K562 (cell line): ENCODE results near the gene RMC1. TPM values are rescaled to one million over a fixed set of nuclear protein-coding genes. Genes with fewer than 3 reads are reported as not detected.

Experiments
- AFF1 ChIP-seq, 2 experiments: fragments of 450-650 bp; IDR thresholded peaks; 2 replicates each; pipeline ENCODE4 v1.6.1; 2018; ENCODE audit warnings: mild to moderate bottlenecking in 2 of 2, low read depth in 1 of 2; ENCODE audit not compliant: partially characterized antibody in 2 of 2
- CBX1 ChIP-seq: sonication (generic); IDR thresholded peaks from 2 replicates; pipeline ENCODE4 v1.6.1; 2016; ENCODE audit warnings: antibody characterized with exemption, low read depth, mild to moderate bottlenecking
- CHAMP1 ChIP-seq: fragments of 450-650 bp; IDR thresholded peaks from 2 replicates; pipeline ENCODE4 v1.6.1; 2016; ENCODE audit warnings: mild to moderate bottlenecking
- GATAD2A ChIP-seq: fragments of 450-650 bp; IDR thresholded peaks from 2 replicates; pipeline ENCODE4 v1.6.1; 2017
- HDAC2 ChIP-seq: fragments of 450-650 bp; IDR thresholded peaks from 2 replicates; pipeline ENCODE4 v1.6.1; 2016; ENCODE audit warnings: mild to moderate bottlenecking
- HES1 ChIP-seq: fragments of 450-650 bp; IDR thresholded peaks from 2 replicates; pipeline ENCODE4 v1.6.1; 2016; ENCODE audit warnings: low read depth, mild to moderate bottlenecking, moderate library complexity
- MLLT1 ChIP-seq, 2 experiments: fragments of 450-650 bp; IDR thresholded peaks; 2 replicates each; pipeline ENCODE4 v1.6.1; 2016
- NR2C1 ChIP-seq, 2 experiments: fragments of 450-650 bp; IDR thresholded peaks; 2 replicates each; pipeline ENCODE4 v1.6.1; 2017; ENCODE audit warnings: mild to moderate bottlenecking in 2 of 2, antibody characterized with exemption in 1 of 2, inconsistent platforms in 1 of 2, missing compliant biosample characterization in 1 of 2, missing genetic modification characterization in 1 of 2
- OTX1 ChIP-seq: fragments of 450-650 bp; formaldehyde crosslinking; IDR thresholded peaks from 2 replicates; pipeline ENCODE4 v1.4.0; 2022; ENCODE audit warnings: mild to moderate bottlenecking
- SP2 ChIP-seq: IDR thresholded peaks from 2 replicates; pipeline ENCODE4 v1.6.1; 2011; ENCODE audit warnings: mild to moderate bottlenecking, low read depth, low read length, moderate library complexity; ENCODE audit not compliant: poor library complexity, severe bottlenecking; ENCODE audit errors: extremely low read depth
- THAP12 ChIP-seq: fragments of 250-450 bp; sonication (Bioruptor Pico); IDR thresholded peaks from 2 replicates; pipeline ENCODE4 v1.9.0; 2021; ENCODE audit warnings: mild to moderate bottlenecking, inconsistent platforms
- ZFP36 ChIP-seq: fragments of 150-350 bp; IDR thresholded peaks from 2 replicates; pipeline ENCODE4 v1.6.1; 2018; ENCODE audit warnings: low read length, low read depth; ENCODE audit not compliant: partially characterized antibody
- ZNF174 ChIP-seq: fragments of 250-450 bp; sonication (Bioruptor Pico); IDR thresholded peaks from 2 replicates; pipeline ENCODE4 v1.4.0; 2020; ENCODE audit warnings: mild to moderate bottlenecking
- ZNF354B ChIP-seq: fragments of 250-450 bp; sonication (Bioruptor Pico); IDR thresholded peaks from 2 replicates; pipeline ENCODE4 v1.4.0; 2020
- ZNF431 ChIP-seq: sonication (generic); formaldehyde crosslinking; IDR thresholded peaks from 2 replicates; pipeline ENCODE4 v1.8.0; 2022; ENCODE audit warnings: mild to moderate bottlenecking, missing genetic modification reagents
- polyA plus RNA-seq, 8 experiments: library from polyadenylated mRNA; depleted of rRNA in 4 of 8; stranded (reverse) in 5 of 8; unstranded in 3 of 8; fragments of >200 nt; fragmentation: Nextera tagmentation in 2 of 8; fragmentation: Illumina TruSeq in 1 of 8; extraction: Ambion mirVana in 2 of 8; extraction: Trizol in 1 of 8; gene quantifications; 2 replicates each; pipeline versions ENCODE4 v1.2.1 to v1.2.3, GENCODE V29; 2011 to 2014; ENCODE audit warnings: inconsistent platforms in 1 of 8, missing spikeins in 1 of 8
- total RNA-seq, 7 experiments: library from RNA; depleted of rRNA in 6 of 7; stranded (reverse); fragments of >200 nt in 6 of 7; fragmentation: Illumina TruSeq in 2 of 7; extraction: Trizol in 2 of 7; gene quantifications; 2 replicates each; pipeline versions ENCODE4 v1.2.1 to v1.2.3, GENCODE V29; 2011 to 2021; ENCODE audit warnings: low replicate concordance in 1 of 7

Gene RMC1
- total and polyA plus RNA-seq, 9 of the 15 experiments (the other 6 are each of a cell fraction or from before 2014, with no cell fraction given) = 7.5 to 42.4 (median 35.5) TPM

- TF ChIP-seq AFF1 (IDR thresholded peaks at IDR 0.05; ENCODE audit: low read depth in 1 of 2, partially characterized antibody in 2 of 2) = peak in 1 of 2 experiments; percentile 63
- TF ChIP-seq HES1 = no peak
- peak; percentile 94 for TF ChIP-seq GATAD2A
- 0 out of 4 replicates have a peak, but pooled peaks of 1 of the 2 experiments have one; percentile 70 for TF ChIP-seq MLLT1 (IDR thresholded peaks at IDR 0.05)
- TF ChIP-seq ZNF354B (CRISPR knock-in tag) = no peak
- no peak for TF ChIP-seq SP2
- peak; percentile 72; the same call in 1 of the 2 replicates for TF ChIP-seq THAP12 (CRISPR knock-in tag)
- peak; percentile 73; the same call in 1 of the 2 replicates for TF ChIP-seq HDAC2
- peak; percentile 86 for TF ChIP-seq NR2C1 (IDR thresholded peaks at IDR 0.05)
- TF ChIP-seq NR2C1 (tag; IDR thresholded peaks at IDR 0.05) = peak; percentile 83
- peak; percentile 73 for TF ChIP-seq ZNF431 (CRISPR knock-in tag)
- TF ChIP-seq ZFP36 = no peak
- 0 out of 2 replicates have a peak, but pooled peaks have one; percentile 71 for TF ChIP-seq OTX1
- no peak for TF ChIP-seq CHAMP1
- TF ChIP-seq ZNF174 (CRISPR knock-in tag) = no peak
- 0 out of 2 replicates have a peak, but pooled peaks have one; percentile 4 for TF ChIP-seq CBX1
These were observed at the start of gene RMC1 (continued) for GRCh38 chr18:23503038-23503962.
